K562 (cell line): Measurements from ENCODE around the gene RBM12. TPM values are rescaled to one million over a fixed set of nuclear protein-coding genes. Genes with fewer than 3 reads are reported as not detected.

Source experiments
- ESRRB ChIP-seq: fragments of 250-450 bp; sonication (Bioruptor Pico); IDR thresholded peaks from 2 replicates; pipeline ENCODE4 v1.5.0; 2020; ENCODE audit warnings: mild to moderate bottlenecking, moderate library complexity, borderline replicate concordance
- HDAC2 ChIP-seq: fragments of 450-650 bp; IDR thresholded peaks from 2 replicates; pipeline ENCODE4 v1.6.1; 2016; ENCODE audit warnings: mild to moderate bottlenecking
- LEF1 ChIP-seq: fragments of 450-650 bp; IDR thresholded peaks from 2 replicates; pipeline ENCODE4 v1.6.1; 2016; ENCODE audit warnings: mild to moderate bottlenecking
- MTA2 ChIP-seq: fragments of 450-650 bp; IDR thresholded peaks from 2 replicates; pipeline ENCODE4 v1.6.1; 2016; ENCODE audit warnings: low read depth
- SP1 ChIP-seq: sonication (generic); formaldehyde crosslinking; IDR thresholded peaks from 2 replicates; pipeline ENCODE4 v1.8.1; 2022; ENCODE audit warnings: mild to moderate bottlenecking, missing genetic modification reagents
- ZC3H4 ChIP-seq: sonication (generic); formaldehyde crosslinking; IDR thresholded peaks from 2 replicates; pipeline ENCODE4 v1.9.0; 2021; ENCODE audit warnings: missing genetic modification reagents, borderline replicate concordance
- polyA plus RNA-seq, 8 experiments: library from polyadenylated mRNA; depleted of rRNA in 4 of 8; stranded (reverse) in 5 of 8; unstranded in 3 of 8; fragments of >200 nt; fragmentation: Nextera tagmentation in 2 of 8; fragmentation: Illumina TruSeq in 1 of 8; extraction: Ambion mirVana in 2 of 8; extraction: Trizol in 1 of 8; gene quantifications; 2 replicates each; pipeline versions ENCODE4 v1.2.1 to v1.2.3, GENCODE V29; 2011 to 2014; ENCODE audit warnings: inconsistent platforms in 1 of 8, missing spikeins in 1 of 8
- total RNA-seq, 7 experiments: library from RNA; depleted of rRNA in 6 of 7; stranded (reverse); fragments of >200 nt in 6 of 7; fragmentation: Illumina TruSeq in 2 of 7; extraction: Trizol in 2 of 7; gene quantifications; 2 replicates each; pipeline versions ENCODE4 v1.2.1 to v1.2.3, GENCODE V29; 2011 to 2021; ENCODE audit warnings: low replicate concordance in 1 of 7
- TF ChIP-seq, protein P1 (sequence below): fragments of 450-650 bp; IDR thresholded peaks from 2 replicates; pipeline ENCODE4 v1.6.1; 2014; ENCODE audit warnings: low read depth, mild to moderate bottlenecking, moderate library complexity, borderline replicate concordance
- TF ChIP-seq, protein P2 (sequence below): fragments of 450-650 bp; IDR thresholded peaks from 2 replicates; pipeline ENCODE4 v1.6.1; 2016; ENCODE audit warnings: mild to moderate bottlenecking
- TF ChIP-seq, protein P3 (sequence below): fragments of 250-450 bp; sonication (Bioruptor Pico); IDR thresholded peaks from 2 replicates; pipeline ENCODE4 v1.5.0; 2020; ENCODE audit warnings: mild to moderate bottlenecking, borderline replicate concordance

RBM12 gene
- total and polyA plus RNA-seq, 9 of the 15 experiments (the other 6 are each of a cell fraction or from before 2014, with no cell fraction given), result 5.0 to 162 (median 73.3) TPM

DNA sequence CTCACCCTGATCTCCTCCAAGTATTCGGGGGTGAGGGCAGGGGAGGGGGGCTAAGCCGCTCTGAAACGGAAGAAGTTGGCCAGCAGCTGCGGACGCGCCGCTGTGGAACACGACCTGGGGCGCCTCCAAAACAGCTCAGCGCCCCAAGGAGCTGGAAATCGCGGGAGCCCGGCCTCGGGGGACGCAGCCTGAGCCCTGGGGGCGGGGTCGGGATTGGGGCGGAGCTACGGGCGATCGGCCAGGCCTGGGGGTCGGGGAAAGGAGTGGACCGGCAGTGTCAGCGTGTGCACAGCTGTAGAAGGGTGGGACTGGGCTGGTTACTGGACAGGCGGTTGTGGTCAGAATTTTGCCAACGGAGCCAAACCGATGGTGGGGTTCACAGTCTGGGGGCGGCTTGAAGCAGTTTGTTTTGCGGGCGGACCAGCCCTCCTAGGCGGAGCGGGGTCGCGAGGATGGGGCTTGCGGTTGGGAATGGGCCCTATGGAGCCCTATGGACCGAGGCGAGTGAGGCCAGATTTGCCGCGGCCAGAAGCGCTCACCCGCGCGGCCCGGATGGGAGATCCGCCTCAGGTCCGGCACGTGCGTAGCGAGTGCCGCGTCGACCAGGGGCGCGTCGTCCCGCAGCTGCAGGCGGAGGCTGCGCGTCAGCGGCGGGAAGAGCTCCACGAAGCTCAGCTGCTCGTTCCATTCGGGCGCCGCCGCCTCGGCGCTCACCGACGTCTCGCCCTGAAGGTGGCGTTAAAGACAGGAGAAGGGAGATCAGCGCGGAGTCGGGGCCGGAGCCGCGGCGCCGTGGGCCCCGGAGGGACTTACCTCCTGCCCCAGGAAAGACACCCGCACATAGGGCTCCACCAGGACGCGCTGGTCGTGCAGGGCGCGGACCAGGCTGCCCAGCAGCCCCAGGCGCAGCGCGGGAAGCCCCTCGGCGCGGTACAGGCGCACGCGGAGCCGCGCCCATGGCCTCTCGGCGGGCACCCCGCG is 63.4 kb downstream of the RBM12 start (continued):
- TF ChIP-seq, protein P1, sequence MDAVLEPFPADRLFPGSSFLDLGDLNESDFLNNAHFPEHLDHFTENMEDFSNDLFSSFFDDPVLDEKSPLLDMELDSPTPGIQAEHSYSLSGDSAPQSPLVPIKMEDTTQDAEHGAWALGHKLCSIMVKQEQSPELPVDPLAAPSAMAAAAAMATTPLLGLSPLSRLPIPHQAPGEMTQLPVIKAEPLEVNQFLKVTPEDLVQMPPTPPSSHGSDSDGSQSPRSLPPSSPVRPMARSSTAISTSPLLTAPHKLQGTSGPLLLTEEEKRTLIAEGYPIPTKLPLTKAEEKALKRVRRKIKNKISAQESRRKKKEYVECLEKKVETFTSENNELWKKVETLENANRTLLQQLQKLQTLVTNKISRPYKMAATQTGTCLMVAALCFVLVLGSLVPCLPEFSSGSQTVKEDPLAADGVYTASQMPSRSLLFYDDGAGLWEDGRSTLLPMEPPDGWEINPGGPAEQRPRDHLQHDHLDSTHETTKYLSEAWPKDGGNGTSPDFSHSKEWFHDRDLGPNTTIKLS, result peak; percentile 91; the same call in 1 of the 2 replicates
- TF ChIP-seq LEF1, result no peak
- no peak for TF ChIP-seq SP1
- TF ChIP-seq, protein P2, sequence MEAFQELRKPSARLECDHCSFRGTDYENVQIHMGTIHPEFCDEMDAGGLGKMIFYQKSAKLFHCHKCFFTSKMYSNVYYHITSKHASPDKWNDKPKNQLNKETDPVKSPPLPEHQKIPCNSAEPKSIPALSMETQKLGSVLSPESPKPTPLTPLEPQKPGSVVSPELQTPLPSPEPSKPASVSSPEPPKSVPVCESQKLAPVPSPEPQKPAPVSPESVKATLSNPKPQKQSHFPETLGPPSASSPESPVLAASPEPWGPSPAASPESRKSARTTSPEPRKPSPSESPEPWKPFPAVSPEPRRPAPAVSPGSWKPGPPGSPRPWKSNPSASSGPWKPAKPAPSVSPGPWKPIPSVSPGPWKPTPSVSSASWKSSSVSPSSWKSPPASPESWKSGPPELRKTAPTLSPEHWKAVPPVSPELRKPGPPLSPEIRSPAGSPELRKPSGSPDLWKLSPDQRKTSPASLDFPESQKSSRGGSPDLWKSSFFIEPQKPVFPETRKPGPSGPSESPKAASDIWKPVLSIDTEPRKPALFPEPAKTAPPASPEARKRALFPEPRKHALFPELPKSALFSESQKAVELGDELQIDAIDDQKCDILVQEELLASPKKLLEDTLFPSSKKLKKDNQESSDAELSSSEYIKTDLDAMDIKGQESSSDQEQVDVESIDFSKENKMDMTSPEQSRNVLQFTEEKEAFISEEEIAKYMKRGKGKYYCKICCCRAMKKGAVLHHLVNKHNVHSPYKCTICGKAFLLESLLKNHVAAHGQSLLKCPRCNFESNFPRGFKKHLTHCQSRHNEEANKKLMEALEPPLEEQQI, result no peak
- TF ChIP-seq, protein P3, sequence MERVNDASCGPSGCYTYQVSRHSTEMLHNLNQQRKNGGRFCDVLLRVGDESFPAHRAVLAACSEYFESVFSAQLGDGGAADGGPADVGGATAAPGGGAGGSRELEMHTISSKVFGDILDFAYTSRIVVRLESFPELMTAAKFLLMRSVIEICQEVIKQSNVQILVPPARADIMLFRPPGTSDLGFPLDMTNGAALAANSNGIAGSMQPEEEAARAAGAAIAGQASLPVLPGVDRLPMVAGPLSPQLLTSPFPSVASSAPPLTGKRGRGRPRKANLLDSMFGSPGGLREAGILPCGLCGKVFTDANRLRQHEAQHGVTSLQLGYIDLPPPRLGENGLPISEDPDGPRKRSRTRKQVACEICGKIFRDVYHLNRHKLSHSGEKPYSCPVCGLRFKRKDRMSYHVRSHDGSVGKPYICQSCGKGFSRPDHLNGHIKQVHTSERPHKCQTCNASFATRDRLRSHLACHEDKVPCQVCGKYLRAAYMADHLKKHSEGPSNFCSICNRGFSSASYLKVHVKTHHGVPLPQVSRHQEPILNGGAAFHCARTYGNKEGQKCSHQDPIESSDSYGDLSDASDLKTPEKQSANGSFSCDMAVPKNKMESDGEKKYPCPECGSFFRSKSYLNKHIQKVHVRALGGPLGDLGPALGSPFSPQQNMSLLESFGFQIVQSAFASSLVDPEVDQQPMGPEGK, result no peak
- TF ChIP-seq HDAC2, result peak; percentile 38; the same call in 1 of the 2 replicates
- no peak for TF ChIP-seq ZC3H4 (CRISPR knock-in tag)
- TF ChIP-seq ESRRB, result no peak
- TF ChIP-seq MTA2, result no peak
